ENCODE results near the gene NFATC2. TPM values are rescaled to one million over a fixed set of nuclear protein-coding genes. Genes with fewer than 3 reads are reported as not detected.
A peak's percentile ranks its signal among the peaks of the same experiment; 100 is the strongest.

NFATC2 gene
- total RNA-seq, 2 experiments from 2014 or later, result 32.5 to 33.2 TPM

DNA sequence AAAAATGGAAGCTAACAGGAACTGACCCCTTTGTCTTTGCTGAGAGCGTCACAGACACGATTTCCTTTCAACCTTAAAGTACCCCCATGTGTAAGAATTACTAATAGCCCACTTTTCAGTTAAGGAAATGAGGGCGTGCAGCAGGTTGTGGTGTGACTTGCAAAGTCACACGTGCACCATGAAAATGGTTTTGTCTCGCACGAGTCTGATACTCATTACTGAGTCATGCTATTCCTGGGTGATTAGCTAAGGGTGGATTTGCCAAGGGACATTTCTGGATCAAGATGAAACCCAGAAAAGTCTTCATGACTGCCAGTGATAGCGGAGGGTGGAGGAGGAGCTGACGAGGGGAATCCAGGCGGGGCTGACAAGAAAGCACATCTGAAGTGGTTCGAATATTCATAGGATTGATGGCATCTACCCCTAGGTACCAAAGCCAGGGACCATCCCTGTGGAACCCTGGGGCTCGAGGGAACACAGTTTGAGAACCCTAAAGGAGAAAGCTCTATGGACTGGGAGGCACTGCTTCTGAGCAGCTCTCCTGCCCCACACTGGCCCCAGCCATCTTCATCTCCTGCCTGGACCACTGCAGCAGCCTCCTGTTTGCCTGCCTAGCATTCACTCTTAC, 12.1 kb upstream of the NFATC2 start:
- Mint-ChIP-seq H3K4me3 (no peak overlapping the region), H3K27ac (no peak overlapping the region), H3K4me1 (ENCODE audit: low read depth) (peaks cover 3% of the 10 kb centered on the region), H3K36me3 (ENCODE audit: low read depth) (no peaks in the 10 kb centered on the region), H3K9me3 (no peaks in the 10 kb centered on the region), H3K27me3 (peaks cover 53% of the 10 kb centered on the region)
- intact Hi-C loops (cut with DNase I, micrococcal nuclease), result no loop called here
- CTCF ChIA-PET, result interaction anchor here (1.0 kb wide), 1 partner anchor 11 kb away, joined by 4 read pairs; no protein-coding TSS in a partner anchor
- H3K27me3 ChIP-seq (ENCODE audit: control insufficient read depth in 1 of 2, insufficient read depth in 2 of 2, low read length in 2 of 2), result peaks cover 22 to 23% of the 10 kb centered on the region in 2 experiments
- no peak overlapping the region for H3K27ac ChIP-seq (ENCODE audit: low read depth in 1 of 2, low read length in 2 of 2)
- POLR2A ChIA-PET, result interaction anchor here (1.2 to 1.9 kb wide), 2 partner anchors 12 to 49 kb away, joined by 4 read pairs; partner anchors contain the start of gene NFATC2
- ATAC-seq (ENCODE audit: poor library complexity) (no peak), DNase-seq (peak in 1 of 14 experiments; percentile 42)
- no peaks in the 10 kb centered on the region for H3K4me1 ChIP-seq (ENCODE audit: insufficient read depth, low read length)
- H3K36me3 ChIP-seq (ENCODE audit: insufficient read depth, low read length), result no peaks in the 10 kb centered on the region
- TF ChIP-seq, protein P1, sequence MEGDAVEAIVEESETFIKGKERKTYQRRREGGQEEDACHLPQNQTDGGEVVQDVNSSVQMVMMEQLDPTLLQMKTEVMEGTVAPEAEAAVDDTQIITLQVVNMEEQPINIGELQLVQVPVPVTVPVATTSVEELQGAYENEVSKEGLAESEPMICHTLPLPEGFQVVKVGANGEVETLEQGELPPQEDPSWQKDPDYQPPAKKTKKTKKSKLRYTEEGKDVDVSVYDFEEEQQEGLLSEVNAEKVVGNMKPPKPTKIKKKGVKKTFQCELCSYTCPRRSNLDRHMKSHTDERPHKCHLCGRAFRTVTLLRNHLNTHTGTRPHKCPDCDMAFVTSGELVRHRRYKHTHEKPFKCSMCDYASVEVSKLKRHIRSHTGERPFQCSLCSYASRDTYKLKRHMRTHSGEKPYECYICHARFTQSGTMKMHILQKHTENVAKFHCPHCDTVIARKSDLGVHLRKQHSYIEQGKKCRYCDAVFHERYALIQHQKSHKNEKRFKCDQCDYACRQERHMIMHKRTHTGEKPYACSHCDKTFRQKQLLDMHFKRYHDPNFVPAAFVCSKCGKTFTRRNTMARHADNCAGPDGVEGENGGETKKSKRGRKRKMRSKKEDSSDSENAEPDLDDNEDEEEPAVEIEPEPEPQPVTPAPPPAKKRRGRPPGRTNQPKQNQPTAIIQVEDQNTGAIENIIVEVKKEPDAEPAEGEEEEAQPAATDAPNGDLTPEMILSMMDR (IDR thresholded peaks at IDR 0.05), result no peak
- H3K9me3 ChIP-seq (ENCODE audit: control insufficient read depth in 1 of 2, insufficient read depth in 1 of 2, low read length in 2 of 2), result no peaks in the 10 kb centered on the region
- no peak overlapping the region for H3K4me3 ChIP-seq (ENCODE audit: low read length)

DNA sequence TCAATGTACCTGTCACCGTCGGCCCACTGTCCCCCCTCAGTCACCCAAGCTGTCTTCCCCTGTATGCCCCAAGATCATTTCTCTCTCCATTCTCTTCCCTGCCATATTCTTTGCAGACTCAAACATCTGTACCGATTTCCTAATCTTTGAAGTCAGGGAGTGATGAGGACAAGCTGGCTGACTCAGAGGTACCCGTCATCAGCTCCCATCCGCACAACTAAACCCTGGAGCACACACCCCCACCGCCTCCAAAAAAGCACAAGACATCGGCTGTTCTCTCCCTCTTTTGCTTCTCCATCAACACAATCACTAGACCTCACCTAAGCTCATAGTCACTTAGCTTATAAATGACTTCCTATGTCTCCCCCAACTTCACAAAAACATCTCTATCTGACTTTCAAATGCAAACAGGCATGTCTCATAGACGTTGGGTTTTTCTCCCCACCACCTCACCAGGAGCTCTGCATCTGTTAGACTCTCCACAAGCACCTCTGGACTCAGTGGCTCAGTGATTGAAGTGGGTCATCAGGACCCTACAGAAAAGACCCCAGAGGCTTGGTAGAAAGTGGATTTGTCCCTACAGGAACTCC, 11.5 kb upstream of the NFATC2 start:
- peaks cover 3% of the 10 kb centered on the region for H3K4me1 Mint-ChIP-seq (ENCODE audit: low read depth)
- H3K4me1 ChIP-seq (ENCODE audit: insufficient read depth, low read length), result no peaks in the 10 kb centered on the region
- TF ChIP-seq, protein P1 (IDR thresholded peaks at IDR 0.05), result no peak
- ChIA-PET POLR2A (interaction anchor here (1.2 to 1.9 kb wide), 2 partner anchors 12 to 48 kb away, joined by 4 read pairs; partner anchors contain the start of gene NFATC2), CTCF (interaction anchor here (1.0 kb wide), 1 partner anchor 12 kb away, joined by 4 read pairs; no protein-coding TSS in a partner anchor)
- no peak for DNase-seq
- no peak overlapping the region for H3K4me3 Mint-ChIP-seq
- intact Hi-C loops (cut with DNase I, micrococcal nuclease), result no loop called here
- H3K27me3 Mint-ChIP-seq, result peaks cover 46% of the 10 kb centered on the region
- no peak for ATAC-seq (ENCODE audit: poor library complexity)
- no peak overlapping the region for H3K4me3 ChIP-seq (ENCODE audit: low read length)
- H3K9me3 Mint-ChIP-seq, result no peaks in the 10 kb centered on the region
- H3K9me3 ChIP-seq (ENCODE audit: control insufficient read depth in 1 of 2, insufficient read depth in 1 of 2, low read length in 2 of 2), result no peaks in the 10 kb centered on the region
- peaks cover 16% of the 10 kb centered on the region in 2 experiments for H3K27me3 ChIP-seq (ENCODE audit: control insufficient read depth in 1 of 2, insufficient read depth in 2 of 2, low read length in 2 of 2)
- no peak overlapping the region for H3K27ac ChIP-seq (ENCODE audit: low read depth in 1 of 2, low read length in 2 of 2)
- H3K36me3 ChIP-seq (ENCODE audit: insufficient read depth, low read length), result no peaks in the 10 kb centered on the region
- no peak overlapping the region for H3K27ac Mint-ChIP-seq
- no peaks in the 10 kb centered on the region for H3K36me3 Mint-ChIP-seq (ENCODE audit: low read depth)

DNA sequence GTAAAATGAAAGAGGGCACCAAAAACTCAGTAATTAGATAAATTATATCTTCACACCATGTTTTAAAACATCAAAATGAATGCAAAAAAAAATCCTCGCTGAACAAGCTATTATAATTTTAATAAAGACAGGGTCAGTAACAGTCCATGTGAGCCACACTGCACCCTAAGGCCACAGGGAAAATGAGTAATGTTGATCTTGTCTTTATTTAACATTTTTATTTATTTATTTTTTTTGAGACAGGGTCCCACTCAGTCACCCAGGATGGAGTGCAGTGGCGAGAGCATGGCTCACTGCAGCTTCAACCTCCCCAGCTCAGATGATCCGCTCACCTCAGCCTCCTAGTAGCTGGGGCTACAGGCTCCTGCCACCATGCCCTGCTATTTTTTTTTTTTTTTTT, 8.7 kb upstream of the NFATC2 start:
- Mint-ChIP-seq H3K9me3 (no peaks in the 10 kb centered on the region), H3K27ac (no peak overlapping the region), H3K36me3 (ENCODE audit: low read depth) (no peaks in the 10 kb centered on the region), H3K4me3 (no peak overlapping the region), H3K4me1 (ENCODE audit: low read depth) (no peaks in the 10 kb centered on the region), H3K27me3 (peaks cover 19% of the 10 kb centered on the region)
- intact Hi-C loops (cut with DNase I, micrococcal nuclease), result no loop called here
- no peaks in the 10 kb centered on the region for H3K36me3 ChIP-seq (ENCODE audit: insufficient read depth, low read length)
- no peak overlapping the region for H3K4me3 ChIP-seq (ENCODE audit: low read length)
- no peak overlapping the region for H3K27ac ChIP-seq (ENCODE audit: low read depth in 1 of 2, low read length in 2 of 2)
- CTCF ChIA-PET, result no interaction called here
- H3K27me3 ChIP-seq (ENCODE audit: control insufficient read depth in 1 of 2, insufficient read depth in 2 of 2, low read length in 2 of 2), result peaks cover 0 to 3% of the 10 kb centered on the region in 2 experiments
- ATAC-seq (ENCODE audit: poor library complexity) (no peak), DNase-seq (no peak)
- TF ChIP-seq, protein P1 (IDR thresholded peaks at IDR 0.05), result no peak
- H3K4me1 ChIP-seq (ENCODE audit: insufficient read depth, low read length), result no peaks in the 10 kb centered on the region
- no peaks in the 10 kb centered on the region for H3K9me3 ChIP-seq (ENCODE audit: control insufficient read depth in 1 of 2, insufficient read depth in 1 of 2, low read length in 2 of 2)
- POLR2A ChIA-PET, result no interaction called here
